OCI-LY7 (cell line): ENCODE results near the gene HDAC10.

Source experiments
- CTCF ChIP-seq: fragments of 200-600 bp; sonication (generic); conservative IDR thresholded peaks from 2 replicates; pipeline ENCODE4 v1.5.1; 2014; ENCODE audit warnings: mild to moderate bottlenecking, antibody characterized with exemption, low read length, moderate library complexity, mixed read lengths
- EZH2phosphoT487 ChIP-seq: fragments of 200-600 bp; sonication (generic); IDR thresholded peaks from 2 replicates; pipeline ENCODE4 v1.6.1; 2018; ENCODE audit warnings: low read depth, borderline replicate concordance, mild to moderate bottlenecking, mixed run types, antibody characterized with exemption, low read length, moderate library complexity, mixed read lengths

GRCh38 chr22:50247748-50248147 is 3.3 kb downstream of the HDAC10 start:
- TF ChIP-seq CTCF (no peak), EZH2phosphoT487 (no peak)
